ENCODE data around the gene WNT1.

DNA sequence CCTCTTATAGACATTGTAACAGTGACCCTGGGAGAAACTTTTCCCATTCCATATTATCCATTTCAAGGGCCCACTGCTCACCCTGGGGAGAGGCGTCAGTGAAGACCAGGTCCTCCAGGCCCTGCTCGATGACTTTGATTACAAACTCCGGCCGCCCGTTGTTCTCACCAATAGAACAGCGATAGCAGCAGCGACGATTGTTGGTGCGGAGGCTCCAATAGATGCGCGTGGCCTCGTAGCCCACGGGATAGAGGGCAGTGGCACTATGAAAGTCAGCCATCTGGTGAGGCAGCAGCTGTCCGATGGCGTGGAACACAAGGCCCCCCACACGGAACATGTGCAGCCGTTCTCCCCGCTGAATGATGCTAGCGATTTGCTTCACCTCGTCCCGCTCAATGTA lies 48.0 kb downstream of the WNT1 start:
- TF ChIP-seq EZH2phosphoT487 (IDR thresholded peaks at IDR 0.05; ENCODE audit: low read length), result no peak
- TF ChIP-seq, protein P1, sequence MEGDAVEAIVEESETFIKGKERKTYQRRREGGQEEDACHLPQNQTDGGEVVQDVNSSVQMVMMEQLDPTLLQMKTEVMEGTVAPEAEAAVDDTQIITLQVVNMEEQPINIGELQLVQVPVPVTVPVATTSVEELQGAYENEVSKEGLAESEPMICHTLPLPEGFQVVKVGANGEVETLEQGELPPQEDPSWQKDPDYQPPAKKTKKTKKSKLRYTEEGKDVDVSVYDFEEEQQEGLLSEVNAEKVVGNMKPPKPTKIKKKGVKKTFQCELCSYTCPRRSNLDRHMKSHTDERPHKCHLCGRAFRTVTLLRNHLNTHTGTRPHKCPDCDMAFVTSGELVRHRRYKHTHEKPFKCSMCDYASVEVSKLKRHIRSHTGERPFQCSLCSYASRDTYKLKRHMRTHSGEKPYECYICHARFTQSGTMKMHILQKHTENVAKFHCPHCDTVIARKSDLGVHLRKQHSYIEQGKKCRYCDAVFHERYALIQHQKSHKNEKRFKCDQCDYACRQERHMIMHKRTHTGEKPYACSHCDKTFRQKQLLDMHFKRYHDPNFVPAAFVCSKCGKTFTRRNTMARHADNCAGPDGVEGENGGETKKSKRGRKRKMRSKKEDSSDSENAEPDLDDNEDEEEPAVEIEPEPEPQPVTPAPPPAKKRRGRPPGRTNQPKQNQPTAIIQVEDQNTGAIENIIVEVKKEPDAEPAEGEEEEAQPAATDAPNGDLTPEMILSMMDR (IDR thresholded peaks at IDR 0.05; ENCODE audit: low read length), result no peak
